ENCODE results near the gene PFDN6. TPM values are rescaled to one million over a fixed set of nuclear protein-coding genes. Genes with fewer than 3 reads are reported as not detected.

Gene PFDN6
- total RNA-seq, 1 donor from 2014 or later = 69.7 TPM

DNA sequence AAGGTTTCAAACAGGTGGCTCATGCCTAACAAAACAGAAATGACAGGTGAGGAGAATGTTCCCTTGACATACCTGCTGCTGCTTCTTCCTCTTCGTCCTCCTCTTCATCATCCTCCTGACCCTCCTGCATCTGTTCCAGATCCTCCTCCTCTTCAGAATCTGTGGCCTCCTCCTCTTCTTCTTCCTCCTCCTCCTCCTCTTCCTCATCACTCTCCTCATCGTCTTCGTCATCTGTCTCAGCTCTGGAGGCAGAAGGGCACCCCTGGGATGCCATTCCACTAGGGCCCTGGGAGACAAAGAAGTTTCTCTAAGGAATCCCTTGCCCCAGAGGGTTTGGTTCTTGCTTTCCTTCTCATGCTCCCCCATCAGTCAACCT, 30.5 kb downstream of the PFDN6 start:
- Mint-ChIP-seq H3K27me3 (ENCODE audit: unreplicated experiment) (peaks cover 19% of the 10 kb centered on the region), H3K4me1 (ENCODE audit: low read depth, unreplicated experiment) (peaks cover 22% of the 10 kb centered on the region), H3K9me3 (ENCODE audit: unreplicated experiment) (peaks cover 20% of the 10 kb centered on the region), H3K36me3 (ENCODE audit: unreplicated experiment) (no peaks in the 10 kb centered on the region), H3K4me3 (ENCODE audit: unreplicated experiment) (peak overlapping the region; percentile 25), H3K27ac (ENCODE audit: unreplicated experiment) (peak overlapping the region; percentile 72)
- TF ChIP-seq, protein P1, sequence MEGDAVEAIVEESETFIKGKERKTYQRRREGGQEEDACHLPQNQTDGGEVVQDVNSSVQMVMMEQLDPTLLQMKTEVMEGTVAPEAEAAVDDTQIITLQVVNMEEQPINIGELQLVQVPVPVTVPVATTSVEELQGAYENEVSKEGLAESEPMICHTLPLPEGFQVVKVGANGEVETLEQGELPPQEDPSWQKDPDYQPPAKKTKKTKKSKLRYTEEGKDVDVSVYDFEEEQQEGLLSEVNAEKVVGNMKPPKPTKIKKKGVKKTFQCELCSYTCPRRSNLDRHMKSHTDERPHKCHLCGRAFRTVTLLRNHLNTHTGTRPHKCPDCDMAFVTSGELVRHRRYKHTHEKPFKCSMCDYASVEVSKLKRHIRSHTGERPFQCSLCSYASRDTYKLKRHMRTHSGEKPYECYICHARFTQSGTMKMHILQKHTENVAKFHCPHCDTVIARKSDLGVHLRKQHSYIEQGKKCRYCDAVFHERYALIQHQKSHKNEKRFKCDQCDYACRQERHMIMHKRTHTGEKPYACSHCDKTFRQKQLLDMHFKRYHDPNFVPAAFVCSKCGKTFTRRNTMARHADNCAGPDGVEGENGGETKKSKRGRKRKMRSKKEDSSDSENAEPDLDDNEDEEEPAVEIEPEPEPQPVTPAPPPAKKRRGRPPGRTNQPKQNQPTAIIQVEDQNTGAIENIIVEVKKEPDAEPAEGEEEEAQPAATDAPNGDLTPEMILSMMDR (IDR thresholded peaks at IDR 0.05; ENCODE audit: partially characterized antibody, unreplicated experiment) = no peak
- DNase-seq = no peak

DNA sequence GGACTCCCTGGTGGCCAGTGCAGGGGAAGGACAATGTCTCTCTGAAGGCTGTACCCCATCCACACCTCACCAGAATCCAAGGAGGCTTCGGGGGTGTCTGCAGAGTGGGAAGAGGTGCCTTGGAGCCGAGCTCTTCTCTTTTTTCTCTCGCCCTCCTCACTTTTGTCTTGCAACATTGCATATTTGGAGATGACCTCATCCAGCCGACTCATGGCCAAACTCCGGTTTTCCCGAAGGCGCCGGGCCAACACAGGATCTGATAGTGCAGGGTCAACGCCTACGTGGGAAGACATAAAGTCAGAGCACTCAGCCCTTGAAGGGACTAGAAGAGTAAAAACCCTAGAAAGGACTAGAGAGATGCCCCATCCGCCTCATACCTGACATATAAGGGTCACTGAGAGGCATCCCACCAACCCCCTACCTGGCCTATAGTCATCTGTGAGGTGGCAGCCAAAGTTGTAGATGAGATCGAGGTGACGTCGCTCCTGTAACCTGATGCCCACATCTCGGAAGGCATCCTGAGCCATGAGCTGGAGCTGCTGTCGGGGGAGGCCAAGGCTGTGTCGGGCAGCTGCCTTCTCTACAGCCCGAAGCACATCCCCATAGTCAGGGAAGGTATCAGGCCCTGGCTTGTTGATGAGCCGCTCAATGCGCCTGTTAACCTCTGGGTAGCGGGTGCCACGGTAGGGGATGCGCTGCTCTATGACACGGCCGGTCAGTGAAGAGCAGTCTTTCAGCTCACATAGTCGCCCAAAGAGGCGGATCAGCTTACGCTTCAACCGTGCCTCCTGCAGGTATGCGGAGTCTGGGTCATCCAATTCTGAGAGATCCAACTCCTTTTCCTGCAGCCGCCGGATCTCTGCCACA, 31.1 kb downstream of the PFDN6 start:
- TF ChIP-seq, protein P1 (IDR thresholded peaks at IDR 0.05; ENCODE audit: partially characterized antibody, unreplicated experiment) = no peak
- DNase-seq = no peak
- H3K4me1 Mint-ChIP-seq (ENCODE audit: low read depth, unreplicated experiment) = peaks cover 22% of the 10 kb centered on the region

DNA sequence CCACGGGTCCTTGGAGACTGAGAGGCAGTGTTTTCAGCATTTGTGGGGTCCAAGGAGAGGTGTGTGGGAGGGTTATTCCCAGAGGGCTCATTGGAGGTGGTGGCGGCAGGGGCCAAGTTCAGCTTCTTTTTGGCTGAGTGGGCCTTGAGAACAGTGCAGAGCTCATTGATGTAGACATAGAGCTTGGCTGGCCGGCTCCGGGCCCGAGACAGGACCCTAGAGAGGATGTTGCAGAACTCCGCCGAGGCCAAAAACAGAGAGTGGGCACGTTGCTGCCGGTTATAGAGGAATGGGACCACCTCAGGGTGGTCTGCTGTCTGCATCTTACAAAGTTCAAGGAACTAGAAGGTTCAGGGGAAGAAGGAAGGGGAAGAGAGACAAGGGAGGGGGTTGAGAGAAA, 31.8 kb downstream of the PFDN6 start:
- peaks cover 20% of the 10 kb centered on the region for H3K9me3 Mint-ChIP-seq (ENCODE audit: unreplicated experiment)
- no peaks in the 10 kb centered on the region for H3K36me3 Mint-ChIP-seq (ENCODE audit: unreplicated experiment)
- peak overlapping the region; percentile 93 for H3K4me3 Mint-ChIP-seq (ENCODE audit: unreplicated experiment)
- TF ChIP-seq, protein P1 (IDR thresholded peaks at IDR 0.05; ENCODE audit: partially characterized antibody, unreplicated experiment) = no peak
- H3K4me1 Mint-ChIP-seq (ENCODE audit: low read depth, unreplicated experiment) = peaks cover 22% of the 10 kb centered on the region
- no peak for DNase-seq
- peaks cover 19% of the 10 kb centered on the region for H3K27me3 Mint-ChIP-seq (ENCODE audit: unreplicated experiment)
- H3K27ac Mint-ChIP-seq (ENCODE audit: unreplicated experiment) = peak overlapping the region; percentile 52

More for the DNA sequence above, 31.1 kb downstream of the PFDN6 start:
- Mint-ChIP-seq H3K4me3 (ENCODE audit: unreplicated experiment) (peak overlapping the region; percentile 93), H3K27me3 (ENCODE audit: unreplicated experiment) (peaks cover 19% of the 10 kb centered on the region), H3K36me3 (ENCODE audit: unreplicated experiment) (no peaks in the 10 kb centered on the region), H3K9me3 (ENCODE audit: unreplicated experiment) (peaks cover 20% of the 10 kb centered on the region), H3K27ac (ENCODE audit: unreplicated experiment) (peak overlapping the region; percentile 75)

DNA sequence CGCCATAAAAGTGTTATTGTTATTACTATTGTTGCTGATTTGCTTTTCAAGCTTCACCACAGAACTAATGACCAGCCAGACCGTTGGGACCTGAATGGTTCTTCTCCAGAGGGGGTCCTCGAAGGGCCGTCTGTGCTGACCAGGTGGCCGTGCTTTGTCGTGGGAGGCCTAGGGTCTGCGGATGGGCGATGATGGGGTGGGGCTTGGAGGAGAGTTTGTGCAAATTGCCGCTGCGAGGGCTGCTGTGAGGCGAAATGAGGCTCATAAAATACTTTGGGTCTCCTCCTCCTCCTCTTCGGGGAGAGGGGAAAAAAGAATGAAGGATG, 34.2 kb downstream of the PFDN6 start:
- peaks cover 19% of the 10 kb centered on the region for H3K27me3 Mint-ChIP-seq (ENCODE audit: unreplicated experiment)
- H3K36me3 Mint-ChIP-seq (ENCODE audit: unreplicated experiment) = no peaks in the 10 kb centered on the region
- peaks cover 12% of the 10 kb centered on the region for H3K9me3 Mint-ChIP-seq (ENCODE audit: unreplicated experiment)
- TF ChIP-seq, protein P1 (IDR thresholded peaks at IDR 0.05; ENCODE audit: partially characterized antibody, unreplicated experiment) = no peak
- peaks cover 19% of the 10 kb centered on the region for H3K4me1 Mint-ChIP-seq (ENCODE audit: low read depth, unreplicated experiment)
- peak; percentile 70 for DNase-seq
- peak overlapping the region; percentile 97 for H3K27ac Mint-ChIP-seq (ENCODE audit: unreplicated experiment)
- peak overlapping the region; percentile 93 for H3K4me3 Mint-ChIP-seq (ENCODE audit: unreplicated experiment)

DNA sequence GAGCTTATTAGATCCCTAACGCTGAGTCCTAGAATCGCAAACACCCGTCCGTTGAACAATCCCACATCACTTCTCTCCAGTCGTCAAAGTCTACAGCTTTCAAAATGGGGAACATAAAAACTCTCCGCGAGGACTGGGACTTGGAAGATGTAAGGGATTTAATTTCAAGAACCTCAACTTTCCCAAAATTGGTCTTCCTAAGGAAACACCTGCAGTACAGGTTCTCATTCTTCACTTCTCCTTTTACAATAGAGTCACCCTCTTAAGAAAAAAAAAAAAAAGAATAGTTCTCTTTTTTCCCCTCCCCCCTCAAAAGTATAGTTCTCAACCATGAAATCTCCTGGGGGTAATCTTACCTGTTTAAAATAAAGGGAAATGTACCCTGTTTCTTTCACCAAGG, 34.7 kb downstream of the PFDN6 start:
- Mint-ChIP-seq H3K4me3 (ENCODE audit: unreplicated experiment) (peak overlapping the region; percentile 93), H3K27ac (ENCODE audit: unreplicated experiment) (peak overlapping the region; percentile 97), H3K9me3 (ENCODE audit: unreplicated experiment) (peaks cover 10% of the 10 kb centered on the region), H3K4me1 (ENCODE audit: low read depth, unreplicated experiment) (peaks cover 17% of the 10 kb centered on the region), H3K36me3 (ENCODE audit: unreplicated experiment) (no peaks in the 10 kb centered on the region), H3K27me3 (ENCODE audit: unreplicated experiment) (peaks cover 19% of the 10 kb centered on the region)
- TF ChIP-seq, protein P1 (IDR thresholded peaks at IDR 0.05; ENCODE audit: partially characterized antibody, unreplicated experiment) = no peak
- DNase-seq = no peak
